ENCODE data around the gene ZNF630. TPM values are rescaled to one million over a fixed set of nuclear protein-coding genes. Genes with fewer than 3 reads are reported as not detected.
"Not testable (repeated sequence)": the region's sequence is repeated elsewhere in the genome, so short reads cannot be mapped to it uniquely, and the experiment has no call there.

ZNF630 gene
- total RNA-seq, 1 experiment from 2014 or later = 3.0 TPM

GRCh38 chrX:48030237-48030636 is 41.2 kb downstream of the ZNF630 start:
- Histone ChIP-seq H3K27me3 (ENCODE audit: control insufficient read depth, insufficient read depth, low read length) (no peaks in the 10 kb centered on the region), H3K36me3 (ENCODE audit: control insufficient read depth, insufficient read depth, low read length) (no peaks in the 10 kb centered on the region), H3K4me3 (ENCODE audit: low read depth in 2 of 2, low read length in 2 of 2) (no peak overlapping the region), H3K9me3 (ENCODE audit: control insufficient read depth, insufficient read depth, low read depth, low read length) (no peaks in the 10 kb centered on the region), H3K4me1 (ENCODE audit: control insufficient read depth, insufficient read depth, low read length) (no peaks in the 10 kb centered on the region), H3K27ac (ENCODE audit: low read length) (no peak overlapping the region)
- no peak for ATAC-seq
- ChIA-PET CTCF (interaction anchor here (0.7 kb wide), 1 partner anchor 204 kb away, joined by 4 read pairs; no protein-coding TSS in a partner anchor), POLR2A (no interaction called here)
- BruUV-seq (replicated peaks) = no TSS peak
- intact Hi-C loops (cut with micrococcal nuclease; ENCODE audit: unreplicated experiment) (no loop called here), in situ Hi-C loops (cut with HindIII; ENCODE audit: low pct_unique_long_range_greater_than_20kb, low sequenced_read_pairs) (no loop called here)
- DNase-seq (ENCODE audit: low read depth, low spot score) = no peak
- TF ChIP-seq TCF7L2 (IDR thresholded peaks at IDR 0.05; ENCODE audit: low read depth, low read length) = no peak
- no peak for TF ChIP-seq REST (IDR thresholded peaks at IDR 0.05; ENCODE audit: insufficient read depth in 1 of 2, low read depth in 2 of 2, low read length in 1 of 2)
- no peak for TF ChIP-seq POLR2AphosphoS5 (IDR thresholded peaks at IDR 0.05; ENCODE audit: low read depth, low read length)
- TF ChIP-seq, protein P1, sequence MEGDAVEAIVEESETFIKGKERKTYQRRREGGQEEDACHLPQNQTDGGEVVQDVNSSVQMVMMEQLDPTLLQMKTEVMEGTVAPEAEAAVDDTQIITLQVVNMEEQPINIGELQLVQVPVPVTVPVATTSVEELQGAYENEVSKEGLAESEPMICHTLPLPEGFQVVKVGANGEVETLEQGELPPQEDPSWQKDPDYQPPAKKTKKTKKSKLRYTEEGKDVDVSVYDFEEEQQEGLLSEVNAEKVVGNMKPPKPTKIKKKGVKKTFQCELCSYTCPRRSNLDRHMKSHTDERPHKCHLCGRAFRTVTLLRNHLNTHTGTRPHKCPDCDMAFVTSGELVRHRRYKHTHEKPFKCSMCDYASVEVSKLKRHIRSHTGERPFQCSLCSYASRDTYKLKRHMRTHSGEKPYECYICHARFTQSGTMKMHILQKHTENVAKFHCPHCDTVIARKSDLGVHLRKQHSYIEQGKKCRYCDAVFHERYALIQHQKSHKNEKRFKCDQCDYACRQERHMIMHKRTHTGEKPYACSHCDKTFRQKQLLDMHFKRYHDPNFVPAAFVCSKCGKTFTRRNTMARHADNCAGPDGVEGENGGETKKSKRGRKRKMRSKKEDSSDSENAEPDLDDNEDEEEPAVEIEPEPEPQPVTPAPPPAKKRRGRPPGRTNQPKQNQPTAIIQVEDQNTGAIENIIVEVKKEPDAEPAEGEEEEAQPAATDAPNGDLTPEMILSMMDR (IDR thresholded peaks at IDR 0.05) = no peak
- TF ChIP-seq SIN3A (IDR thresholded peaks at IDR 0.05; ENCODE audit: borderline replicate concordance, insufficient read depth, low read depth, low read length) = no peak

DNA sequence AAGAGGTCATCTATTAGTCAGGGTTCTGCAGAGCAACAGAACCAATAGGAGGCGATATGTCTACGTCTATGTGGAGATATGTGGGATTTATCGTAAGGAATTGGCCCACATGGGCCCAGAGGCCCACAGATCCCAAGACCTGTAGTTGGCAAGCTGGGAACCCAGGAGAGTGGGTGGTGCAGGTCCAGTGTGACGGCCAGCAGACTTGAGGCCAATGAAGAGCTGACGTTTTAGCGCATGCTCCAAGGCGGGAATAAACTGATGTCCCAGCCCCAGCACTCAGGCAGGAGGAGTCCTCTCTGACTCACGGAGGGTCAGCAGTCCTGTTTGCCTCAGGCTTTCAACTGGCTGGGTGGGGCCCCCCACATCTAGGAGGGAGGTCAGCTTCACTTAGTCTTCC is 43.3 kb downstream of the ZNF630 start:
- POLR2A ChIA-PET = no interaction called here
- no peaks in the 10 kb centered on the region for H3K4me1 ChIP-seq (ENCODE audit: control insufficient read depth, insufficient read depth, low read length)
- intact Hi-C loops (cut with micrococcal nuclease; ENCODE audit: unreplicated experiment) = no loop called here
- in situ Hi-C loops (cut with HindIII; ENCODE audit: low pct_unique_long_range_greater_than_20kb, low sequenced_read_pairs) = no loop called here
- TF ChIP-seq SIN3A (IDR thresholded peaks at IDR 0.05; ENCODE audit: borderline replicate concordance, insufficient read depth, low read depth, low read length) (no peak), TCF7L2 (IDR thresholded peaks at IDR 0.05; ENCODE audit: low read depth, low read length) (no peak)
- ATAC-seq (no peak), DNase-seq (ENCODE audit: low read depth, low spot score) (no peak)
- no peak overlapping the region for H3K27ac ChIP-seq (ENCODE audit: low read length)
- no TSS peak for BruUV-seq (replicated peaks)
- no peak overlapping the region for H3K4me3 ChIP-seq (ENCODE audit: low read depth in 2 of 2, low read length in 2 of 2)
- no peaks in the 10 kb centered on the region for H3K9me3 ChIP-seq (ENCODE audit: control insufficient read depth, insufficient read depth, low read depth, low read length)
- CTCF ChIA-PET = no interaction called here
- H3K27me3 ChIP-seq (ENCODE audit: control insufficient read depth, insufficient read depth, low read length) = no peaks in the 10 kb centered on the region
- H3K36me3 ChIP-seq (ENCODE audit: control insufficient read depth, insufficient read depth, low read length) = no peaks in the 10 kb centered on the region

DNA sequence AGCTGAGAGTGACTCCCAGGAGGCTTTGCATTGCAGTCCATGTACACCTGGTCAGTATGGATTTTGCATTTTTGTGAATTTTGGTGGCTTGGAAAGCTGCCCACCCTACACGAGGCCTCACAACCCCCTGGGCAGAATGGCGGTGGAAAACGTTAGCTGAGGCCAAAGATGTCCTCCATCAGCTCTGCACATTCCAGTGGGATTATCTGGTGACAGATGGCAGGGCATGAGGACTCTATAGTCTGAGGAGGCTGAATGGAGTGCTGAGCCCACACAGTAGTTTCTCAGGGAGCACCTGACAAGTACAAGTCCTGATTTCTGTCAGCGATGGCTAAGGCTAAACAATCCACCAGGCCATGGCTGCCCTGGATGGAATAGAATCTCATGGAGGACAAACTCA is 43.9 kb downstream of the ZNF630 start:
- H3K36me3 ChIP-seq (ENCODE audit: control insufficient read depth, insufficient read depth, low read length); DNase-seq (ENCODE audit: low read depth, low spot score); BruUV-seq (replicated peaks); ATAC-seq; in situ Hi-C loops (cut with HindIII; ENCODE audit: low pct_unique_long_range_greater_than_20kb, low sequenced_read_pairs); H3K4me1 ChIP-seq (ENCODE audit: control insufficient read depth, insufficient read depth, low read length); H3K27ac ChIP-seq (ENCODE audit: low read length); intact Hi-C loops (cut with micrococcal nuclease; ENCODE audit: unreplicated experiment); H3K27me3 ChIP-seq (ENCODE audit: control insufficient read depth, insufficient read depth, low read length); H3K9me3 ChIP-seq (ENCODE audit: control insufficient read depth, insufficient read depth, low read depth, low read length); POLR2A ChIA-PET; H3K4me3 ChIP-seq (ENCODE audit: low read depth in 2 of 2, low read length in 2 of 2): not testable (repeated sequence)
- CTCF ChIA-PET = interaction anchor here (1.0 kb wide), 1 partner anchor 174 kb away, joined by 3 read pairs; no protein-coding TSS in a partner anchor
